ENCODE data around the gene ABCG2. TPM values are rescaled to one million over a fixed set of nuclear protein-coding genes. Genes with fewer than 3 reads are reported as not detected.

Gene ABCG2
- total RNA-seq, 1 donor from 2014 or later: 0.40 TPM

DNA sequence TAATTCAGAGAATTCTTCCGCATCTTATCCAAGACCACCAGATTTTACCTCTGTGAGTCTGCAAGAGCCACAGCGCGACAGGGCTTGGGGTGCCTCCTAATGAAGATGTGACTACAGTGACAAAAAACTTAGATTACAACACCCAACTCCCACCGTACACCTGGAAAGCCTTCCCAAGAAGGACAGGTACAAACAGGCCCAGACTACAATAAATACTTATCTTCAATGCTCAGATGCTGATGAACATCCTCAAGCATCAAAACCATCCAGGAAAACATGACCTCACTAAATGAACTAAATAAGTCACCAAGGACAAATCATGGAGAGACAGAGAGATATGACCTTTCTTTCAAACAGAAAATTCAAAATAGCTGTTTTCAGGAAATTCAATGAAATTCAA lies 20.8 kb upstream of the ABCG2 start:
- TF ChIP-seq, protein P1, sequence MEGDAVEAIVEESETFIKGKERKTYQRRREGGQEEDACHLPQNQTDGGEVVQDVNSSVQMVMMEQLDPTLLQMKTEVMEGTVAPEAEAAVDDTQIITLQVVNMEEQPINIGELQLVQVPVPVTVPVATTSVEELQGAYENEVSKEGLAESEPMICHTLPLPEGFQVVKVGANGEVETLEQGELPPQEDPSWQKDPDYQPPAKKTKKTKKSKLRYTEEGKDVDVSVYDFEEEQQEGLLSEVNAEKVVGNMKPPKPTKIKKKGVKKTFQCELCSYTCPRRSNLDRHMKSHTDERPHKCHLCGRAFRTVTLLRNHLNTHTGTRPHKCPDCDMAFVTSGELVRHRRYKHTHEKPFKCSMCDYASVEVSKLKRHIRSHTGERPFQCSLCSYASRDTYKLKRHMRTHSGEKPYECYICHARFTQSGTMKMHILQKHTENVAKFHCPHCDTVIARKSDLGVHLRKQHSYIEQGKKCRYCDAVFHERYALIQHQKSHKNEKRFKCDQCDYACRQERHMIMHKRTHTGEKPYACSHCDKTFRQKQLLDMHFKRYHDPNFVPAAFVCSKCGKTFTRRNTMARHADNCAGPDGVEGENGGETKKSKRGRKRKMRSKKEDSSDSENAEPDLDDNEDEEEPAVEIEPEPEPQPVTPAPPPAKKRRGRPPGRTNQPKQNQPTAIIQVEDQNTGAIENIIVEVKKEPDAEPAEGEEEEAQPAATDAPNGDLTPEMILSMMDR (IDR thresholded peaks at IDR 0.05): no peak
- H3K4me1 Mint-ChIP-seq (ENCODE audit: low read depth): peaks cover 8% of the 10 kb centered on the region
- no peak overlapping the region for H3K27ac Mint-ChIP-seq (ENCODE audit: unreplicated experiment)
- DNase-seq (ENCODE audit: low spot score): no peak
- no peak overlapping the region for H3K4me3 Mint-ChIP-seq (ENCODE audit: unreplicated experiment)
- H3K27me3 Mint-ChIP-seq (ENCODE audit: low read depth): no peaks in the 10 kb centered on the region
- H3K36me3 Mint-ChIP-seq (ENCODE audit: low read depth): peaks cover 2% of the 10 kb centered on the region
- H3K9me3 Mint-ChIP-seq (ENCODE audit: low read depth): peaks cover 23% of the 10 kb centered on the region

GRCh38 chr4:88178626-88179231 lies 20.3 kb upstream of the ABCG2 start:
- H3K9me3 Mint-ChIP-seq (ENCODE audit: low read depth): peaks cover 17% of the 10 kb centered on the region
- no peak overlapping the region for H3K4me3 Mint-ChIP-seq (ENCODE audit: unreplicated experiment)
- peak overlapping the region; percentile 17 for H3K27ac Mint-ChIP-seq (ENCODE audit: unreplicated experiment)
- TF ChIP-seq, protein P1 (IDR thresholded peaks at IDR 0.05): no peak
- peaks cover 8% of the 10 kb centered on the region for H3K4me1 Mint-ChIP-seq (ENCODE audit: low read depth)
- peaks cover 2% of the 10 kb centered on the region for H3K36me3 Mint-ChIP-seq (ENCODE audit: low read depth)
- H3K27me3 Mint-ChIP-seq (ENCODE audit: low read depth): no peaks in the 10 kb centered on the region
- no peak for DNase-seq (ENCODE audit: low spot score)

DNA sequence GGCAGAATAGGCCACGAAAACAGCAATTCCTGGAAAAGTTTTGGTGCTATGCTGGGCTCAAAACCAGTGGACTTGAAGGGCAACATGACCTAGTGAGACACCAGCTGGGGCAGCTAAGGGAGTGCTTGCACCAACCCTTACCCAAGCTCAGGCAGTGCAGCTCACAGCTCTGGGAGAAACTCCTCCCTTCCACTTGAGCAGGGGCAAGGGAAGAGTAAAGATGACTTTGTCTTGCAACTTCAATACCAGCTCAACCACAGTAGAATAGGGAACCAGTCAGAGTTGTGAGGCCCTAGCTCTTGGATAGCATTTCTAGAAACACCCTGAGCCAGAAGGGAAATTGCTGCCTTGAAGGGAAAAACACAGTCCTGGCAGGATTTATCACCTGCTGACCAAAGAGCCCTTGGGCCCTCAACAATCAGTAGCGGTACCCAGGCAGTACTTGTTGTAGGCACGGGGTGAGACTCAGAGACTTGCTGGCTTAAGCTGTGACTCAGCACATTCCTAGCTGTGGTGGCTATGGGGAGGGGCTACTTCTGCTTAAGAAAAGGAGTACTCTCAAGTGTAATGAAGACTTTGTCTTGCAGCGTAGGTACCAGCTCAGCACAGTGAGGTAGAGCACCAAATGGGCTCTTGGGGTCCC lies 19.7 kb upstream of the ABCG2 start:
- no peak overlapping the region for H3K4me3 Mint-ChIP-seq (ENCODE audit: unreplicated experiment)
- H3K36me3 Mint-ChIP-seq (ENCODE audit: low read depth): peaks cover 2% of the 10 kb centered on the region
- H3K4me1 Mint-ChIP-seq (ENCODE audit: low read depth): peaks cover 8% of the 10 kb centered on the region
- TF ChIP-seq, protein P1 (IDR thresholded peaks at IDR 0.05): no peak
- H3K27me3 Mint-ChIP-seq (ENCODE audit: low read depth): no peaks in the 10 kb centered on the region
- peak overlapping the region; percentile 27 for H3K27ac Mint-ChIP-seq (ENCODE audit: unreplicated experiment)
- H3K9me3 Mint-ChIP-seq (ENCODE audit: low read depth): peaks cover 17% of the 10 kb centered on the region
- no peak for DNase-seq (ENCODE audit: low spot score)

DNA sequence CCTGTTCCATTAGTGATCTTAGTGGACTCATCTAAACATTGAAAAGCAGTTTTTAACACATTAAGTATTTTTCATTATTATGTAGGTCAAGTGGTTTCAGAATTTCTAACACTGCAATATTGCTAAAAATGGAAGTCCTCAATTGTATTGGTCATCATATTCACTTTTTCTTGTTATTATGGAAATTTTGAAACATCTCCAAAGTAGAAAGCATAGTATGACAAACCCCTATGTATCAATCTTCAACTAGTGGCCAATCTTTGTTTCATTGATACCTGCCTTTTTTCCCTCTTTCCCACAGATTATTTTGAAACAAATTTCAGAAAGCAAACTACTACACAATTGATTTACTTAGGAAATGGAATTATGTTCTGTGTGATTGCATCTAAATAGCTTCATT lies 14.5 kb upstream of the ABCG2 start:
- Mint-ChIP-seq H3K4me1 (ENCODE audit: low read depth) (peaks cover 2% of the 10 kb centered on the region), H3K36me3 (ENCODE audit: low read depth) (no peaks in the 10 kb centered on the region), H3K9me3 (ENCODE audit: low read depth) (no peaks in the 10 kb centered on the region), H3K27me3 (ENCODE audit: low read depth) (no peaks in the 10 kb centered on the region), H3K4me3 (ENCODE audit: unreplicated experiment) (no peak overlapping the region), H3K27ac (ENCODE audit: unreplicated experiment) (no peak overlapping the region)
- DNase-seq (ENCODE audit: low spot score): no peak
- TF ChIP-seq, protein P1 (IDR thresholded peaks at IDR 0.05): no peak

DNA sequence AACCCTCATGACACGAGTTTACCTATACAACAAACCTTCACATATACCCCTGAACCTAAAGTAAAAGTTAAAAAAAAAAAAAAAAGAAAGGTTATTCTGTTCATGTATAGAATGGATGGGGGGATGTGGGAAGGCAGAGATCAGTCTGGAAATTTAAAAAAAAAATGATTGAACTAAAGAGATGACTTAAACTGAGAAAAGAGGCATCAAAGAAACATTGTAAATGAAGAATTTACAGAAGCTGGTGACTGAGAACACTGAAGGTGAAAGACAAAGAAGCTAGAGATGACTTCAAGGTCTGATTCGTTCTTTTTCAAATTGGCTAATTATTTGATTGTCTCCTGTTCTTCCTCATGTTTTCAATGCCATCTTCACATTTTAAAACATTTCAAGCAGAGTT lies 12.8 kb upstream of the ABCG2 start:
- H3K36me3 Mint-ChIP-seq (ENCODE audit: low read depth): no peaks in the 10 kb centered on the region
- H3K9me3 Mint-ChIP-seq (ENCODE audit: low read depth): no peaks in the 10 kb centered on the region
- H3K4me1 Mint-ChIP-seq (ENCODE audit: low read depth): no peaks in the 10 kb centered on the region
- TF ChIP-seq, protein P1 (IDR thresholded peaks at IDR 0.05): no peak
- no peak for DNase-seq (ENCODE audit: low spot score)
- no peak overlapping the region for H3K27ac Mint-ChIP-seq (ENCODE audit: unreplicated experiment)
- no peaks in the 10 kb centered on the region for H3K27me3 Mint-ChIP-seq (ENCODE audit: low read depth)
- no peak overlapping the region for H3K4me3 Mint-ChIP-seq (ENCODE audit: unreplicated experiment)
